ENCODE measurements around the gene TBC1D14.
"Not testable (repeated sequence)": the region's sequence is repeated elsewhere in the genome, so short reads cannot be mapped to it uniquely, and the experiment has no call there.

Gene TBC1D14

DNA sequence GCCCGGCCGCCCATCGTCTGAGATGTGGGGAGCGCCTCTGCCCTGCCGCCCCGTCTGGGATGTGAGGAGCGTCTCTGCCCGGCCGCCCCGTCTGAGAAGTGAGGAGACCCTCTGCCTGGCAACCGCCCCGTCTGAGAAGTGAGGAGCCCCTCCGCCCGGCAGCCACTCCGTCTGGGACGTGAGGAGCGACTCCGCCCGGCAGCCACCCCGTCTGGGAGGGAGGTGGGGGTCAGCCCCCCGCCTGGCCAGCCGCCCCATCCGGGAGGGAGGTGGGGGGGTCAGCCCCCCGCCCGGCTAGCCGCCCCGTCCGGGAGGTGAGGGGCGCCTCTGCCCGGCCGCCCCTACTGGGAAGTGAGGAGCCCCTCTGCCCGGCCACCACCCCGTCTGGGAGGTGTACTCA, 68.2 kb downstream of the TBC1D14 start:
- not testable (repeated sequence) for DNase-seq

- DNase-seq, result peak; percentile 27
Observed at GRCh38 chr4:6983544-6984142, 74.0 kb downstream of the TBC1D14 start.

GRCh38 chr4:6984612-6985425, 75.2 kb downstream of the TBC1D14 start:
- DNase-seq, result peak; percentile 35 to 64

GRCh38 chr4:6986072-6986780, 76.6 kb downstream of the TBC1D14 start:
- peak; percentile 26 to 31 for DNase-seq

DNA sequence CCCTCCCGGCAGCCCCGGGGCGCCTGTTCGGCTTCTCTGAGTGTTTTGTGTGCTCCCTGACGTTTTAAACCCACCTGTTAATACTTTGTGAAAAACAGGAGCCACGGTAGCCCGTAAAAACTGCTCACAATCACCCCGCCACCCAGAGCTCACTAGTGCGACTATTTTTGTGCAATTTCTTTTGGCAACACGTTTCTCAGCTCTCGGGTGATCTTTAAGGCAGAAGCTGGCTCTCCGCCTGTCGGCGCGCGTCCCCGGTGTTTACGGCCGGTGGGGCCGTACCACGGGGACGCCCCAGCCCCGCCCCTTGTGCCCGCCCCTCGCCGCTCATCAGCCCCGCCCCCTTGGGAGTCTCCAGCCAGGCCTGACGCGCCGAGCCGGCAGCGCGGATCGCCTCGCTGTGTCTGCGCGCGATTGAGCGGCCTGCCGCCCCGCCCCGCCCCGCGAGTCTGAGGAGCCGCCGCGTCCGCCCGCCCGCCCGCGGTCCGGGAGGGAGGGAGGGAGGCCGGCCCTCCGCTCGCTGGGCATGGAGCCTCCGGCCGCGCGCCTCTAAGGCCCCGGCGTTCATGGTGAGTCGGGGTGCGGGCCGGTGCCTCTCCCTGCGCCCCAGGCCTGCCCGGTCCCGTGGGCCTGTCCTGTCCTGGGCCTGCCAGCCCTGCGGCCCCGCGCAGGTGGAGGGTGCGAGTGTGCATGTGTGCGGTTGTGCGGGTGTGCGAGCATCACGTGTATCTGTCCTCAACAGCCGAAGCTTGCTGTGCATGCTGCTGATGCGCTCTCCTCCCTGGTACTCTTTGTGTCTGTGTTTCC, 77.4 kb downstream of the TBC1D14 start:
- DNase-seq, result peak; percentile 89 to 94

GRCh38 chr4:6987588-6987961, 77.9 kb downstream of the TBC1D14 start:
- DNase-seq, result no peak

GRCh38 chr4:6988016-6988715, 78.5 kb downstream of the TBC1D14 start:
- DNase-seq, result no peak

DNA sequence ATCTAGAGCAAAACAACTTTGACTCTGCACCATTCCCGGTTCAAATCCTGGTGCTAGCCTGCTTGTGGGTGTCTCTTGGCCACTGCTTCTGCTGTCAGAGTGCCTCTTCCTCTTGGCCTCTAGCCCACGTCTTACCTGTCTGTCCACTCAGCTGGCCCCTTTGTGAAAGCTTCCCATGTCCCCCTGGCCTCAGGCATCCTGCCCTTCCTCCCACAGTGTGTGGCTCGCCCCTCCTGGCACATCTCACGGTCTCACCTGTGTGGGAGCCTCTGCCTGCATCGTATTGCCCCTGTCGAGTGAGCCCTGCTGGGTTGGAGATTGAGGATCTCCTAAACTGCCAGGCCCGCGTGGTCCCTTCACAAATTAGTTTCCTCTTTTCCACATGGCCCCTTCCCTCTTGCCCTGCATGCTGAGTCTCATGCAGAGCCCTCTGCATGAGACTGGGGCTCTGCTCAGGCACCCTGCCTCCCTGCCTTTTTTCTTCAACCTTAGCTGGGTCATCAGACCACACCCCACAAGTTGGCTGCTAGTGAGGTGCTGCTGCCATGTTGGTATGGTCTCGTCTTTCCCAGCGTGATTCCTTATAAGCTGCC, 79.8 kb downstream of the TBC1D14 start:
- DNase-seq, result no peak

- DNase-seq, result no peak
Observed at GRCh38 chr4:6990661-6991060, 81.0 kb downstream of the TBC1D14 start.

GRCh38 chr4:6991249-6991648, 81.6 kb downstream of the TBC1D14 start:
- no peak for DNase-seq

- peak; percentile 72 to 84 for DNase-seq
Observed at GRCh38 chr4:6991771-6992557, 82.3 kb downstream of the TBC1D14 start.

GRCh38 chr4:6992728-6993677, 83.4 kb downstream of the TBC1D14 start:
- DNase-seq, result no peak

DNA sequence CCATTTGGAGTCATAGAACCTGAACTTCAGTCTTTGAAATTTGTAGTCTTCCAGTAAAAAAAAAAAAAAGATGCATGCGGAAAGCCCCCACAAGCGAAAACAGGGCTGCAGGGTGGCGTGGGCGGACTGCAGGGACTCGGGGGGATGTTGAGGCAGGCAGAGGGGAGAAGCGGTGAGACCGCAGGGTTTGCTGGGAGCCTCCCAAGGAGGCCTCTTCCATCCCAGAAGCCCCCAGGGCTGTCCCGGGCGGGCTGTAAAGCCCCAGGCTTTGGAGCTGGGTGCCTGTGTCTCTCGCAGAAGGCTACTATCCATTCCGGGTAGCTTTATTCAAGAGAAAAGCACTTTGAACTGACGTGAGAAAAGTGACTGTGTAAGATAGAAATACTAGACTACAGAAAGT, 86.9 kb downstream of the TBC1D14 start:
- no peak for DNase-seq

DNA sequence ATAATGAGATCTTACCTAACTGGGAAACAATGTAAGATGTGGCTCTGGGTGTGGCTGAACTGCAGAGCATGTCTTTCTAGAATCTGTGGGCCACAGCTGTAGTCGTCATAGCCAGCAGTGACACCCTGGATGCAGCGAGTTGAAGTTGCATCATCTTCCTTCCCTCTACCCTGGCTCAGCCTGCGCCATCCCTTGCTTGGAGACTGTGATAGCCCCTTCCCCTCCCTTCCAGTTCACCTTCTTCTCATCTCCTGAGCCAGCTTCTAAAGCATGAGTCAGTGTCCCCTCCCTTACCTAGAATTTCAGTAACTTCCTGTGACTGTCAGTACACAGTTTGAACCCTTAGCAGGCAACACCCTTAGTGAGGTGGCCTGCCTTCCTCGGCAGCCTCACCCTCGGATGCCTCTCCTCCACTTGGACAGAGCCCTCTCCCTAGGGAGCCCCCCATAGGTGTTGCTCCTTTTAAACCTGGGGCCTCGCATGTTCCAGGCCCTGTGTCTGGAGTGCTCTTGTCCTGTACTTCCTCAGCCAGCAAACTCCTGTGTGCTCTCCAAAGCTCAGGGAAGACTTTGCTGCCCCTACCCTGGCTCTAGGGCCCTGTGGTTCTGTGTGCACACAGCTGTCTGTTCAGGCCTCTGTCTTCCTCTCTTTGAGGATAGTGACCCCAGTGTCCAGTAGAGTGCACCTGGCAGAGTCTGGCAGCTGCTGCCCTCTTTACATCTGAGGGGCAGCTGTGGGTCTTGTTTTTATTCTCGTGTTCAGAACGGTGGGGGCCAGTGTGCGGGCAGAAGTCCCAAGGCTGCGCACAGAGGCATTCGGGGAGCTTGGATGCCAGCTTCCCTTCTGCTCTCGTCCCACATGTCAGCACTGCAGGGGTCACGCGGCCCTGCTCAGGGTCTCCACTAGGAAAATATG, 89.8 kb downstream of the TBC1D14 start:
- DNase-seq, result peak in 1 of 2 donors; percentile 22

DNA sequence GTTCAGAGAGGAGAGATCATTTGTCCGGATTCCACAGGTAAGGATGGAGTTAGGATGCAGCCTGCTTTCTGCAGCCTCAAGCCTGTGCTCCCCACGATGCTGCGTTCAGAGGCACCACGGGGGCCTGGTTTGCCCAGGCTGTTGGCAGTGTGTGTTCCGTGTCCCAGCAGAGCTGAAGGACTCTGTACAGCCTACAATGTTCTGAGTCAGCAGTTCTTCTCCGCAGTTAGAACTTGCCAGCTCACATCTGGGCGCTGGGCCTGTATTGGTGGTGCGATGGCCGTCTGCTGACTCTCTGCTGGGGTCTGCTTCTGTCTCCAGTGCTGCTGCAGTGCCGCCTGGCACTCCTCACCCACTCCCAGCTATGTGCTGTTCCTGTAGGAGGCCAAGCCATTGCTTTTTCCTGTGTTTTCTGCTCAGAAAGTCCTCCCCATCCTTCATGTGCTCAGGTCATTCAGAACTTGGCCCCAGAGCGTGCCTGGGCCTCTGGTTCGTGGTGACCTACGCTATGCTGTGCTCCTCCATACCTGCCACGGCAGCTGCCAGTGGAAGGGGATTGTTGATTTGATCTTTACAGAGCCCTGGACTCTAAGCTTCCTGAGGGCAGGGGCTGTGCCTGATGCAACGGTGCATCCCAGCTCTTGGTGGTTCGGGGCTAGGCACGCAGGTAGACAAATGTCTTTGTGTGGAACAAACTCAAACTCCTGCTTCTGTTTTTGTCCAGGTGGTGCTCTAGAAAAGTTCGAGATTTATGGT, 91.0 kb downstream of the TBC1D14 start:
- DNase-seq, result no peak

GRCh38 chr4:7001271-7001670, 91.6 kb downstream of the TBC1D14 start:
- no peak for DNase-seq

DNA sequence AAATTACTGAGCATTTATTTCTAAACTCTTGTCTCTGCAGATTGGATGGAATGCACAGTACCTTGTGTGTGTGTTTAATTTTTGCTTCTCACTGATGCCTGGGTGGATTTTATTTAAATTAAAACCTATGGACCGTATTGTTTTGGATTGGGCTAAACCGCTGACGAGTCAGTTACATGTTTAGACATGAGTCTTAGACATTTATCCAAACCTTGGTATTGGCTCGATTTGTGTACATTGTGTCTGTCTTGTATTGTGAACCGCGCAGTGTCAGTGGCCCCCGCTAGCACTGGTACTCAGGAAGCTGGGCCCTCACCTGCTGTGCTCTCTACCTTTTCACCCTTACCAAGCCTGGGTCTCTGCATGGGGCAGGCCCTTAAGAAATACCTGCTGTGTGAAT, 92.7 kb downstream of the TBC1D14 start:
- no peak for DNase-seq
